Panc1 (cell line): ENCODE data around the gene CATSPERD. TPM values are rescaled to one million over a fixed set of nuclear protein-coding genes. Genes with fewer than 3 reads are reported as not detected.
A peak's percentile ranks its signal among the peaks of the same experiment; 100 is the strongest.

ENCODE experiments used
- ATAC-seq: fragments of 200-7000 bp; cut with Tn5 transposase; 2 replicates; pipeline ENCODE4 v1.9.1; 2020; ENCODE audit warnings: mild to moderate bottlenecking, moderate library complexity
- BruUV-seq: library from RNA; stranded (reverse); fragments of 400-500 nt; replicated peaks from 2 replicates; lab custom pipeline; 2021; lab: Mats Ljungman, UMichigan
- CTCF ChIA-PET: fragments of 300-600 bp; sonication (Branson Sonifier 250); formaldehyde crosslinking; loops from one replicate; lab custom pipeline; 2022; ENCODE audit warnings: antibody characterized with exemption; lab: Charles Lee
- POLR2A ChIA-PET: fragments of 300-600 bp; sonication (Branson Sonifier 250); formaldehyde crosslinking; loops from one replicate; lab custom pipeline; 2022; ENCODE audit warnings: antibody characterized with exemption; lab: Charles Lee
- DNase-seq: peaks from one replicate; pipeline ENCODE4 v3.0.0-alpha.2; 2010; ENCODE audit warnings: low read depth, low spot score
- H3K27ac ChIP-seq: 2 replicates; pipeline ENCODE4 v1.5.1; 2011; ENCODE audit warnings: mild to moderate bottlenecking, low read length, inconsistent platforms
- H3K27me3 ChIP-seq: fragments of 200-500 bp; sonication (Bioruptor generic); 2 replicates; pipeline ENCODE4 v1.6.0; 2014; ENCODE audit warnings: low read length, inconsistent platforms; ENCODE audit not compliant: control insufficient read depth, insufficient read depth
- H3K36me3 ChIP-seq: fragments of 200-500 bp; sonication (Bioruptor generic); 2 replicates; pipeline ENCODE4 v1.5.1; 2014; ENCODE audit warnings: inconsistent platforms, mild to moderate bottlenecking, low read length, moderate library complexity; ENCODE audit not compliant: control insufficient read depth, insufficient read depth
- H3K4me1 ChIP-seq: 2 replicates; pipeline ENCODE4 v1.5.1; 2011; ENCODE audit warnings: inconsistent platforms, mild to moderate bottlenecking, low read length, moderate library complexity; ENCODE audit not compliant: control insufficient read depth, insufficient read depth
- H3K4me3 ChIP-seq, 2 experiments: 2 replicates each; pipeline ENCODE4 v1.5.1; 2011 to 2012; ENCODE audit warnings: low read depth in 2 of 2, low read length in 2 of 2, mild to moderate bottlenecking in 2 of 2, inconsistent platforms in 1 of 2, moderate library complexity in 1 of 2
- H3K9me3 ChIP-seq: fragments of 200-500 bp; sonication (Bioruptor generic); 2 replicates; pipeline ENCODE4 v1.5.1; 2014; ENCODE audit warnings: low read depth, mild to moderate bottlenecking, inconsistent platforms, low read length, moderate library complexity; ENCODE audit not compliant: control insufficient read depth, insufficient read depth
- CTCF ChIP-seq: fragments of 450-650 bp; IDR thresholded peaks from 2 replicates; pipeline ENCODE4 v1.5.1; 2017; ENCODE audit warnings: mild to moderate bottlenecking
- POLR2AphosphoS5 ChIP-seq: IDR thresholded peaks from 2 replicates; pipeline ENCODE4 v1.6.1; 2012; ENCODE audit warnings: mild to moderate bottlenecking, low read depth, low read length, moderate library complexity
- REST ChIP-seq, 2 experiments: IDR thresholded peaks; 2 replicates each; pipeline ENCODE4 v1.6.1; 2011 to 2012; ENCODE audit warnings: low read depth in 2 of 2, control low read depth in 1 of 2, low read length in 1 of 2, mild to moderate bottlenecking in 1 of 2, moderate library complexity in 1 of 2; ENCODE audit not compliant: insufficient read depth in 1 of 2
- SIN3A ChIP-seq: IDR thresholded peaks from 2 replicates; pipeline ENCODE4 v1.6.1; 2012; ENCODE audit warnings: low read depth, mild to moderate bottlenecking, low read length, moderate library complexity, borderline replicate concordance; ENCODE audit not compliant: insufficient read depth
- in situ Hi-C: cut with HindIII; loops from 2 replicates; pipeline ENCODE4 v1.10.0; 2016; ENCODE audit warnings: low sequenced_read_pairs, low pct_unique_long_range_greater_than_20kb
- intact Hi-C: fragments of 100-400 bp; cut with micrococcal nuclease; formaldehyde crosslinking; loops from one replicate; pipeline ENCODE4 v1.10.0; 2022; ENCODE audit not compliant: unreplicated experiment
- total RNA-seq: library from RNA; stranded (reverse); gene quantifications from one replicate; pipeline ENCODE4 v1.2.1, GENCODE V29; 2021; ENCODE audit not compliant: unreplicated experiment

CATSPERD gene
- total RNA-seq, 1 experiment from 2014 or later: 0.08 TPM

- BruUV-seq: no TSS peak
- POLR2A ChIA-PET: interaction anchor here (0.7 kb wide), 1 partner anchor 421 kb away, joined by 4 read pairs; no protein-coding TSS in a partner anchor
Measured at GRCh38 chr19:5690125-5690954, 30.1 kb upstream of the CATSPERD start, which contains the start of gene RPL36. Gene RPL36 (plus strand): TSS chr19:5690295. CDS start chr19:5690508, 213 bp downstream.

More at GRCh38 chr19:5690125-5690954, 30.1 kb upstream of the CATSPERD start, which contains the start of gene RPL36:
- peak within 1 kb of the TSS; percentile 82 to 89 for H3K4me3 ChIP-seq
- in situ Hi-C loops: no loop called here
- peaks cover 12% of the 10 kb centered on the region for H3K4me1 ChIP-seq
- TF ChIP-seq POLR2AphosphoS5 (peak; percentile 98), REST (IDR thresholded peaks at IDR 0.05; ENCODE audit: insufficient read depth in 1 of 2, low read depth in 2 of 2, low read length in 1 of 2) (no peak), SIN3A (peak; percentile 74; the same call in 1 of the 2 replicates), CTCF (peak; percentile 92)
- H3K27ac ChIP-seq: peak within 1 kb of the TSS; percentile 90
- ATAC-seq: peak; percentile 62
- DNase-seq: peak; percentile 83
- CTCF ChIA-PET: interaction anchor here (0.7 kb wide), 1 partner anchor 103 kb away, joined by 5 read pairs; no protein-coding TSS in a partner anchor
- no peaks in the 10 kb centered on the region for H3K27me3 ChIP-seq
- intact Hi-C loops: loop anchor here (10.0 kb wide), 1 partner anchor 104 kb away; the partner anchor contains the start of gene DUS3L
- H3K36me3 ChIP-seq: peaks cover 7% of the 10 kb centered on the region; the same call in 1 of the 2 replicates
- H3K9me3 ChIP-seq: no peaks in the 10 kb centered on the region
